SK-N-SH treated with all-trans-retinoic acid at 6 μM for 48 hours (cell line): ENCODE data around the gene AFG1L.
"Not testable (repeated sequence)": the region's sequence is repeated elsewhere in the genome, so short reads cannot be mapped to it uniquely, and the experiment has no call there.

Experiments
- ATAC-seq: fragments of 200-7000 bp; cut with Tn5 transposase; 3 replicates; pipeline ENCODE4 v1.9.1; 2020; ENCODE audit warnings: mild to moderate bottlenecking, moderate library complexity
- BACH2 ChIP-seq: fragments of 250-450 bp; sonication (Bioruptor Pico); IDR thresholded peaks from 2 replicates; pipeline ENCODE4 v1.9.0; 2021; ENCODE audit warnings: mild to moderate bottlenecking, borderline replicate concordance
- CREB5 ChIP-seq: fragments of 250-450 bp; sonication (Bioruptor Pico); IDR thresholded peaks from 2 replicates; pipeline ENCODE4 v1.5.1; 2020; ENCODE audit warnings: low read depth, mild to moderate bottlenecking, moderate library complexity
- CSDC2 ChIP-seq: fragments of 250-450 bp; sonication (Bioruptor Pico); IDR thresholded peaks from 2 replicates; pipeline ENCODE4 v1.5.0; 2020; ENCODE audit warnings: mild to moderate bottlenecking, moderate library complexity
- CSRNP3 ChIP-seq: fragments of 250-450 bp; sonication (Bioruptor Pico); IDR thresholded peaks from 2 replicates; pipeline ENCODE4 v1.5.1; 2021; ENCODE audit warnings: mild to moderate bottlenecking, moderate library complexity
- ESRRG ChIP-seq: fragments of 250-450 bp; sonication (Bioruptor Pico); IDR thresholded peaks from 2 replicates; pipeline ENCODE4 v1.6.1; 2021; ENCODE audit warnings: mild to moderate bottlenecking
- GLIS3 ChIP-seq: fragments of 250-450 bp; sonication (Bioruptor Pico); IDR thresholded peaks from 2 replicates; pipeline ENCODE4 v1.5.0; 2020; ENCODE audit warnings: mild to moderate bottlenecking, moderate library complexity
- PATZ1 ChIP-seq: fragments of 250-450 bp; sonication (Bioruptor Pico); IDR thresholded peaks from 2 replicates; pipeline ENCODE4 v1.8.0; 2020; ENCODE audit warnings: mild to moderate bottlenecking, moderate library complexity, borderline replicate concordance
- POU6F1 ChIP-seq: fragments of 250-450 bp; sonication (Bioruptor Pico); IDR thresholded peaks from 2 replicates; pipeline ENCODE4 v1.8.0; 2021; ENCODE audit warnings: low read depth, mild to moderate bottlenecking, moderate library complexity, borderline replicate concordance
- PPARA ChIP-seq: fragments of 250-450 bp; sonication (Bioruptor Pico); IDR thresholded peaks from 2 replicates; pipeline ENCODE4 v1.5.0; 2020; ENCODE audit warnings: mild to moderate bottlenecking, borderline replicate concordance
- RARB ChIP-seq: fragments of 250-450 bp; sonication (Bioruptor Pico); IDR thresholded peaks from 2 replicates; pipeline ENCODE4 v1.8.0; 2021; ENCODE audit warnings: mild to moderate bottlenecking, moderate library complexity
- SNAI2 ChIP-seq: fragments of 250-450 bp; sonication (Bioruptor Pico); IDR thresholded peaks from 2 replicates; pipeline ENCODE4 v1.5.0; 2020; ENCODE audit warnings: mild to moderate bottlenecking, moderate library complexity
- TCF4 ChIP-seq: fragments of 250-450 bp; sonication (Bioruptor Pico); IDR thresholded peaks from 2 replicates; pipeline ENCODE4 v1.8.0; 2021; ENCODE audit warnings: mild to moderate bottlenecking, moderate library complexity, borderline replicate concordance
- TOX ChIP-seq: fragments of 250-450 bp; sonication (Bioruptor Pico); IDR thresholded peaks from 2 replicates; pipeline ENCODE4 v1.8.0; 2021; ENCODE audit warnings: mild to moderate bottlenecking, moderate library complexity, borderline replicate concordance
- TSHZ2 ChIP-seq: fragments of 250-450 bp; sonication (Bioruptor Pico); IDR thresholded peaks from 2 replicates; pipeline ENCODE4 v1.5.0; 2020; ENCODE audit warnings: mild to moderate bottlenecking, moderate library complexity
- ZC3H10 ChIP-seq: fragments of 250-450 bp; sonication (Bioruptor Pico); IDR thresholded peaks from 2 replicates; pipeline ENCODE4 v1.5.1; 2021; ENCODE audit warnings: mild to moderate bottlenecking, moderate library complexity
- ZFP30 ChIP-seq: fragments of 450-650 bp; formaldehyde crosslinking; IDR thresholded peaks from 2 replicates; pipeline ENCODE4 v1.5.0; 2022; ENCODE audit warnings: mild to moderate bottlenecking, moderate library complexity
- ZNF565 ChIP-seq: fragments of 450-650 bp; formaldehyde crosslinking; conservative IDR thresholded peaks from 2 replicates; pipeline ENCODE4 v1.5.0; 2020; ENCODE audit warnings: low read depth, mild to moderate bottlenecking, moderate library complexity
- ZNF70 ChIP-seq: fragments of 450-650 bp; formaldehyde crosslinking; IDR thresholded peaks from 2 replicates; pipeline ENCODE4 v1.5.0; 2020; ENCODE audit warnings: mild to moderate bottlenecking, moderate library complexity
- ZNF8 ChIP-seq: fragments of 450-650 bp; formaldehyde crosslinking; IDR thresholded peaks from 2 replicates; pipeline ENCODE4 v1.5.0; 2020; ENCODE audit warnings: mild to moderate bottlenecking, moderate library complexity

AFG1L gene

GRCh38 chr6:108526739-108527174 lies 231.9 kb downstream of the AFG1L start (continued):
- TF ChIP-seq TOX = no peak

- no peak for ATAC-seq
- no peak for TF ChIP-seq ZNF70 (CRISPR knock-in tag)
- no peak for TF ChIP-seq BACH2
- TF ChIP-seq PPARA (CRISPR knock-in tag) = no peak
- TF ChIP-seq ZNF8 = no peak
- no peak for TF ChIP-seq TSHZ2 (CRISPR knock-in tag)
- no peak for TF ChIP-seq ZFP30 (CRISPR knock-in tag)
- TF ChIP-seq CSRNP3 (CRISPR knock-in tag) = no peak
- no peak for TF ChIP-seq CREB5 (CRISPR knock-in tag)
- no peak for TF ChIP-seq ESRRG (CRISPR knock-in tag)
- TF ChIP-seq POU6F1 (CRISPR knock-in tag) = no peak
- TF ChIP-seq ZC3H10 (CRISPR knock-in tag) = no peak
- no peak for TF ChIP-seq SNAI2 (CRISPR knock-in tag)
- TF ChIP-seq ZNF565 = no peak
These were observed 234.0 kb downstream of the AFG1L start for GRCh38 chr6:108528878-108529277.

- ATAC-seq = no peak
- TF ChIP-seq TOX = no peak
- no peak for TF ChIP-seq GLIS3 (CRISPR knock-in tag)
- TF ChIP-seq POU6F1 (CRISPR knock-in tag) = no peak
- TF ChIP-seq ZNF565 = no peak
- TF ChIP-seq BACH2 = no peak
- TF ChIP-seq ZNF70 (CRISPR knock-in tag) = no peak
- TF ChIP-seq CSDC2 (CRISPR knock-in tag) = no peak
- TF ChIP-seq RARB (CRISPR knock-in tag) = no peak
- no peak for TF ChIP-seq TCF4 (CRISPR knock-in tag)
These were observed 236.5 kb downstream of the AFG1L start for GRCh38 chr6:108531332-108531731.

- ATAC-seq = no peak
- TF ChIP-seq PATZ1 (CRISPR knock-in tag) (no peak), TSHZ2 (CRISPR knock-in tag) (no peak)
These were observed 240.4 kb downstream of the AFG1L start for GRCh38 chr6:108535114-108535742.

GRCh38 chr6:108535920-108536535 lies 241.2 kb downstream of the AFG1L start:
- ATAC-seq = not testable (repeated sequence)
